Measurements from ENCODE around the gene ARHGAP4. TPM values are rescaled to one million over a fixed set of nuclear protein-coding genes. Genes with fewer than 3 reads are reported as not detected.

ARHGAP4 gene
- polyA plus RNA-seq, 1 experiment: 0.12 TPM

GRCh38 chrX:153882086-153882498 lies 44.0 kb downstream of the ARHGAP4 start:
- CTCF ChIA-PET: no interaction called here
- Histone ChIP-seq H3K9me3 (ENCODE audit: control insufficient read depth, insufficient read depth, low read length) (no peaks in the 10 kb centered on the region; the same call in 1 of the 2 replicates), H3K27me3 (ENCODE audit: control insufficient read depth, insufficient read depth, low read length) (peaks cover 60% of the 10 kb centered on the region), H3K4me3 (ENCODE audit: low read depth, low read length) (no peak overlapping the region), H3K27ac (ENCODE audit: low read depth, low read length) (no peak overlapping the region)
- POLR2A ChIA-PET: no interaction called here
- TF ChIP-seq CTCF (IDR thresholded peaks at IDR 0.05; ENCODE audit: low read depth, low read length): no peak
- no peak for DNase-seq (ENCODE audit: low read depth, low spot score)

GRCh38 chrX:153881281-153881680 lies 44.8 kb downstream of the ARHGAP4 start:
- no peak for DNase-seq (ENCODE audit: low read depth, low spot score)
- H3K27me3 ChIP-seq (ENCODE audit: control insufficient read depth, insufficient read depth, low read length): peaks cover 54% of the 10 kb centered on the region
- no peak overlapping the region for H3K27ac ChIP-seq (ENCODE audit: low read depth, low read length)
- no peak overlapping the region for H3K4me3 ChIP-seq (ENCODE audit: low read depth, low read length)
- no peaks in the 10 kb centered on the region; the same call in 1 of the 2 replicates for H3K9me3 ChIP-seq (ENCODE audit: control insufficient read depth, insufficient read depth, low read length)
- TF ChIP-seq CTCF (IDR thresholded peaks at IDR 0.05; ENCODE audit: low read depth, low read length): no peak
- ChIA-PET CTCF (no interaction called here), POLR2A (interaction anchor here (0.6 kb wide), 1 partner anchor 44 kb away, joined by 4 read pairs; no protein-coding TSS in a partner anchor)

GRCh38 chrX:153880440-153880815 lies 45.6 kb downstream of the ARHGAP4 start:
- no peak for TF ChIP-seq CTCF (IDR thresholded peaks at IDR 0.05; ENCODE audit: low read depth, low read length)
- POLR2A ChIA-PET: no interaction called here
- Histone ChIP-seq H3K4me3 (ENCODE audit: low read depth, low read length) (no peak overlapping the region), H3K27me3 (ENCODE audit: control insufficient read depth, insufficient read depth, low read length) (peaks cover 51% of the 10 kb centered on the region), H3K9me3 (ENCODE audit: control insufficient read depth, insufficient read depth, low read length) (no peaks in the 10 kb centered on the region), H3K27ac (ENCODE audit: low read depth, low read length) (no peak overlapping the region)
- CTCF ChIA-PET: no interaction called here
- DNase-seq (ENCODE audit: low read depth, low spot score): no peak

GRCh38 chrX:153879741-153880439 lies 46.2 kb downstream of the ARHGAP4 start:
- no peak for DNase-seq (ENCODE audit: low read depth, low spot score)
- CTCF ChIA-PET: no interaction called here
- Histone ChIP-seq H3K27ac (ENCODE audit: low read depth, low read length) (no peak overlapping the region), H3K4me3 (ENCODE audit: low read depth, low read length) (no peak overlapping the region), H3K9me3 (ENCODE audit: control insufficient read depth, insufficient read depth, low read length) (no peaks in the 10 kb centered on the region), H3K27me3 (ENCODE audit: control insufficient read depth, insufficient read depth, low read length) (peaks cover 46% of the 10 kb centered on the region)
- no peak for TF ChIP-seq CTCF (IDR thresholded peaks at IDR 0.05; ENCODE audit: low read depth, low read length)
- POLR2A ChIA-PET: no interaction called here

- POLR2A ChIA-PET: interaction anchor here (0.6 kb wide), 1 partner anchor 30 kb away, joined by 4 read pairs; no protein-coding TSS in a partner anchor
- H3K27ac ChIP-seq (ENCODE audit: low read depth, low read length): no peak overlapping the region
Observed at GRCh38 chrX:153878969-153879653, 47.0 kb downstream of the ARHGAP4 start.

More at GRCh38 chrX:153878969-153879653, 47.0 kb downstream of the ARHGAP4 start:
- DNase-seq (ENCODE audit: low read depth, low spot score): no peak
- TF ChIP-seq CTCF (IDR thresholded peaks at IDR 0.05; ENCODE audit: low read depth, low read length): no peak
- Histone ChIP-seq H3K27me3 (ENCODE audit: control insufficient read depth, insufficient read depth, low read length) (peaks cover 38% of the 10 kb centered on the region), H3K9me3 (ENCODE audit: control insufficient read depth, insufficient read depth, low read length) (no peaks in the 10 kb centered on the region), H3K4me3 (ENCODE audit: low read depth, low read length) (no peak overlapping the region)
- CTCF ChIA-PET: no interaction called here

Measured in AG04450 (cell line).